ENCODE measurements around the gene MORN5. TPM values are rescaled to one million over a fixed set of nuclear protein-coding genes. Genes with fewer than 3 reads are reported as not detected.

Gene MORN5
- total and polyA plus RNA-seq, 4 donors = 17.9 to 22.9 (median 18.6) TPM

DNA sequence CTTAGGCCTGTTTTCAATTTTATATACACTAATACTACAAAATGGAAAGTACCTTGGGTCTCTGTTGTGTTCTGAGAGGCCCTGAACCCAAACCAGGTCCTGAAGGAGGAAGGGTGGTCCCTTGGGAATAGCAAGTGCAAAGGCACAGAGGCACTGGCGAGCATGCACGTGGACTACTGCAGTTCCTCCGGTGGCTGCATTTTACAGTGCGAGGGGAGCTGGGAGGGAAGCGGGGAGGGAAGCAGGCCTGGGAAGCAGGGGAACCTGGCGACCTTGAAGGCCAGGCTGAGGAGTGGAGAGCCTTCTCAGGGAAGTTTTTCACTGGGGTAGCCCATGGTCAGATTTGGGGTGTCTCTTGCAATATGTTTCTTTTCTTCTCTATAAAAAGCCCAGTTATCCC lies 33.9 kb downstream of the MORN5 start:
- Histone ChIP-seq H3K27ac (ENCODE audit: low read depth in 1 of 2, low read length in 1 of 2) (no peak overlapping the region), H3K9me3 (ENCODE audit: control insufficient read depth in 4 of 4, insufficient read depth in 3 of 4, low read length in 3 of 4) (no peaks in the 10 kb centered on the region), H3K9ac (ENCODE audit: insufficient read depth in 1 of 2, low read length in 2 of 2) (no peak overlapping the region), H3K36me3 (ENCODE audit: control insufficient read depth in 4 of 4, insufficient read depth in 4 of 4, low read length in 4 of 4) (no peaks in the 10 kb centered on the region), H3K4me3 (no peak overlapping the region), H3K4me1 (ENCODE audit: control insufficient read depth in 5 of 5, insufficient read depth in 5 of 5, low read length in 5 of 5) (peaks cover 0 to 23% (median 0%) of the 10 kb centered on the region in 5 donors), H3K27me3 (ENCODE audit: control insufficient read depth in 3 of 3, insufficient read depth in 3 of 3, low read length in 2 of 3) (no peaks in the 10 kb centered on the region)
- ATAC-seq (ENCODE audit: insufficient read depth, low FRiP score) (no peak), DNase-seq (no peak)
- 87 to 93% methylated on average over 6 of the region's 6 CpGs for WGBS, 2 donors
- TF ChIP-seq, protein P1, sequence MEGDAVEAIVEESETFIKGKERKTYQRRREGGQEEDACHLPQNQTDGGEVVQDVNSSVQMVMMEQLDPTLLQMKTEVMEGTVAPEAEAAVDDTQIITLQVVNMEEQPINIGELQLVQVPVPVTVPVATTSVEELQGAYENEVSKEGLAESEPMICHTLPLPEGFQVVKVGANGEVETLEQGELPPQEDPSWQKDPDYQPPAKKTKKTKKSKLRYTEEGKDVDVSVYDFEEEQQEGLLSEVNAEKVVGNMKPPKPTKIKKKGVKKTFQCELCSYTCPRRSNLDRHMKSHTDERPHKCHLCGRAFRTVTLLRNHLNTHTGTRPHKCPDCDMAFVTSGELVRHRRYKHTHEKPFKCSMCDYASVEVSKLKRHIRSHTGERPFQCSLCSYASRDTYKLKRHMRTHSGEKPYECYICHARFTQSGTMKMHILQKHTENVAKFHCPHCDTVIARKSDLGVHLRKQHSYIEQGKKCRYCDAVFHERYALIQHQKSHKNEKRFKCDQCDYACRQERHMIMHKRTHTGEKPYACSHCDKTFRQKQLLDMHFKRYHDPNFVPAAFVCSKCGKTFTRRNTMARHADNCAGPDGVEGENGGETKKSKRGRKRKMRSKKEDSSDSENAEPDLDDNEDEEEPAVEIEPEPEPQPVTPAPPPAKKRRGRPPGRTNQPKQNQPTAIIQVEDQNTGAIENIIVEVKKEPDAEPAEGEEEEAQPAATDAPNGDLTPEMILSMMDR (IDR thresholded peaks at IDR 0.05; ENCODE audit: control extremely low read depth, extremely low read depth) = no peak

DNA sequence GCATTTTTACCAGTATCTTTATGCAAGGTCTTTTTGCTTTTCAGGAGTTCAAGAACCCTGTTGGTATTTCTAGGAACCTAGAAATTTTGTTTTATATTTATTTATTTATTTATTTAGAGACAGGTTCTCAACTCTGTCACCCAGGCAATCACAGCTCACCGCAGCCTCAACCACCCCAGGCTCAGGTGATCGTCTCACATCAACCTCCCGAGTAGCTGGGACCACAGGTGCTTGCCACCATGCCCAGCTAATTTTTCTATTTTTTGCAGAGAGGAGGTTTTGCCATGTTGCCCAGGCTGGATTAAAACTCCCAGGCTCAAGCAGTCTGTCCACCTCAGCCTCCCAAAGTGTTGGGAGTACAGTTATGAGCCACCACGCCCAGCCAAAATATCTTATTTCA lies 36.2 kb downstream of the MORN5 start:
- H3K36me3 ChIP-seq (ENCODE audit: control insufficient read depth in 4 of 4, insufficient read depth in 4 of 4, low read length in 4 of 4) = no peaks in the 10 kb centered on the region
- WGBS, 2 donors = 91 to 96% methylated on average over 4 of the region's 4 CpGs
- H3K9me3 ChIP-seq (ENCODE audit: control insufficient read depth in 4 of 4, insufficient read depth in 3 of 4, low read length in 3 of 4) = no peaks in the 10 kb centered on the region
- ATAC-seq (ENCODE audit: insufficient read depth, low FRiP score) (no peak), DNase-seq (no peak)
- no peaks in the 10 kb centered on the region for H3K27me3 ChIP-seq (ENCODE audit: control insufficient read depth in 3 of 3, insufficient read depth in 3 of 3, low read length in 2 of 3)
- H3K27ac ChIP-seq (ENCODE audit: low read depth in 1 of 2, low read length in 1 of 2) = no peak overlapping the region
- no peak overlapping the region for H3K9ac ChIP-seq (ENCODE audit: insufficient read depth in 1 of 2, low read length in 2 of 2)
- H3K4me1 ChIP-seq (ENCODE audit: control insufficient read depth in 5 of 5, insufficient read depth in 5 of 5, low read length in 5 of 5) = peaks cover 0 to 24% (median 0%) of the 10 kb centered on the region in 5 donors
- no peak overlapping the region for H3K4me3 ChIP-seq
- TF ChIP-seq, protein P1 (IDR thresholded peaks at IDR 0.05; ENCODE audit: control extremely low read depth, extremely low read depth) = no peak

DNA sequence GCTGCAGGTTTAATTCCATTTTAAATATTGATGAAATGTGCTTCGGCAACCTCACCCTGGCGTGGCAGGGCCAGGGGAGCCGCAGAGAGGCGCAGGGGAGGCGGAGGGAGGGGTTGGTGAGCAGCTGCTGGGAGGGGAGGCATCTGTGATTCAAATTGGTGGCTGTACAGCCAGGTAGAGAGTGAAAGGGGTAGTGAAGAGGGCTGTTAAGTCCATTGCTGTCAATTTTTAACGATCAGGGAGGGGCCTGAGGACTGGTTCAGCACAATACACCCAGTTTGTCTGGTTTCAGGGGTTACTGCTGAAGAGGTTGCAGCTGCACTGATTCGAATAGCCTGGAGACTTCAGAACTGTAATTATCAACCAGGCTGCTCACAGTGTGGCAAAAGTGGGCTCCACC lies 37.7 kb downstream of the MORN5 start:
- Histone ChIP-seq H3K36me3 (ENCODE audit: control insufficient read depth in 4 of 4, insufficient read depth in 4 of 4, low read length in 4 of 4) (no peaks in the 10 kb centered on the region), H3K9ac (ENCODE audit: insufficient read depth in 1 of 2, low read length in 2 of 2) (no peak overlapping the region), H3K27me3 (ENCODE audit: control insufficient read depth in 3 of 3, insufficient read depth in 3 of 3, low read length in 2 of 3) (no peaks in the 10 kb centered on the region), H3K9me3 (ENCODE audit: control insufficient read depth in 4 of 4, insufficient read depth in 3 of 4, low read length in 3 of 4) (no peaks in the 10 kb centered on the region), H3K4me3 (no peak overlapping the region), H3K4me1 (ENCODE audit: control insufficient read depth in 5 of 5, insufficient read depth in 5 of 5, low read length in 5 of 5) (peaks cover 0 to 16% (median 0%) of the 10 kb centered on the region in 5 donors), H3K27ac (ENCODE audit: low read depth in 1 of 2, low read length in 1 of 2) (no peak overlapping the region)
- DNase-seq = peak; percentile 63 to 79 (median 68)
- TF ChIP-seq, protein P1 (IDR thresholded peaks at IDR 0.05; ENCODE audit: control extremely low read depth, extremely low read depth) = no peak
- ATAC-seq (ENCODE audit: insufficient read depth, low FRiP score) = no peak
- WGBS, 2 donors = 66 to 76% methylated on average over 7 of the region's 7 CpGs

GRCh38 chr9:122197882-122198281 lies 38.2 kb downstream of the MORN5 start:
- Histone ChIP-seq H3K4me3 (no peak overlapping the region), H3K4me1 (ENCODE audit: control insufficient read depth in 5 of 5, insufficient read depth in 5 of 5, low read length in 5 of 5) (peaks cover 0 to 16% (median 0%) of the 10 kb centered on the region in 5 donors), H3K36me3 (ENCODE audit: control insufficient read depth in 4 of 4, insufficient read depth in 4 of 4, low read length in 4 of 4) (no peaks in the 10 kb centered on the region), H3K9me3 (ENCODE audit: control insufficient read depth in 4 of 4, insufficient read depth in 3 of 4, low read length in 3 of 4) (no peaks in the 10 kb centered on the region), H3K9ac (ENCODE audit: insufficient read depth in 1 of 2, low read length in 2 of 2) (no peak overlapping the region), H3K27ac (ENCODE audit: low read depth in 1 of 2, low read length in 1 of 2) (no peak overlapping the region), H3K27me3 (ENCODE audit: control insufficient read depth in 3 of 3, insufficient read depth in 3 of 3, low read length in 2 of 3) (no peaks in the 10 kb centered on the region)
- DNase-seq (no peak), ATAC-seq (ENCODE audit: insufficient read depth, low FRiP score) (no peak)
- TF ChIP-seq, protein P1 (IDR thresholded peaks at IDR 0.05; ENCODE audit: control extremely low read depth, extremely low read depth) = no peak
- WGBS, 2 donors = 68 to 91% methylated on average over 4 of the region's 4 CpGs
